Endometrial microvascular endothelial cells (primary cell): Measurements from ENCODE around the gene METRN. TPM values are rescaled to one million over a fixed set of nuclear protein-coding genes. Genes with fewer than 3 reads are reported as not detected.

Source experiments
- in situ Hi-C: cut with HindIII; loops from 2 replicates; pipeline ENCODE4 v1.10.0; 2017; ENCODE audit warnings: low sequenced_read_pairs, low pct_unique_long_range_greater_than_20kb; ENCODE audit errors: inconsistent ontology term
- total RNA-seq: library from RNA; depleted of rRNA; stranded (reverse); fragments of >200 nt; gene quantifications from one replicate; pipeline ENCODE4 v1.2.3, GENCODE V29; 2015; ENCODE audit errors: inconsistent ontology term

METRN gene
- total RNA-seq, 1 donor from 2014 or later, result 17.2 TPM

- in situ Hi-C loops, result no loop called here
These were observed 38.0 kb upstream of the METRN start for GRCh38 chr16:676913-677312.

DNA sequence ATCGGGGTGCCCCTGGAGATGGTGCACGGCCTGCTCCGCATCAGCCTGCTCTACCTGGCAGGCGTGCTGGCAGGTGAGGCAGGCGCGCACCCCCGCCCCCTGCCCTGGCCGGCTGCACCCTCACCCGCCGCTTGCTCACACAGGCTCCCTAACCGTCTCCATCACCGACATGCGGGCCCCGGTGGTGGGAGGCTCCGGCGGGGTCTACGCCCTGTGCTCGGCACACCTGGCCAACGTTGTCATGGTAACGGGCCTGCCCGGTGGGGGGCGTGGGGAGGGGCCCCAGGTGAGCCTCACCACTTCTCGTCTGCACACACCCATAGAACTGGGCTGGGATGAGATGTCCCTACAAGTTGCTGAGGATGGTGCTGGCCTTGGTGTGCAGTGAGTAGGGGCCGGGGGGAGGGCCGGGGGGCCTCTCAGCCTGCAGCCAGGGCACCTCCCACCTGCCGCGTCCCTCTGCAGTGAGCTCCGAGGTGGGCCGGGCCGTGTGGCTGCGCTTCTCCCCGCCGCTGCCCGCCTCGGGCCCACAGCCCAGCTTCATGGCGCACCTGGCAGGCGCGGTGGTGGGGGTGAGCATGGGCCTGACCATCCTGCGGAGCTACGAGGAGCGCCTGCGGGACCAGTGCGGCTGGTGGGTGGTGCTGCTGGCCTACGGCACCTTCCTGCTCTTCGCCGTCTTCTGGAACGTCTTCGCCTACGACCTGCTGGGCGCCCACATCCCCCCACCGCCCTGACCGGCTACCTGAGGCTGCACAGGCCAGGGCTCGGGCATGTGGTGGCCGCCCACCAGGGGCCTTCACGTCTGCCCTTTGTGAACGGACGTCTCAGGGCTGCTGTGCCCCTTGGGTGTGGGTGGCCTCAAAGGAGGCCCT, 37.4 kb upstream of the METRN start:
- in situ Hi-C loops, result no loop called here

DNA sequence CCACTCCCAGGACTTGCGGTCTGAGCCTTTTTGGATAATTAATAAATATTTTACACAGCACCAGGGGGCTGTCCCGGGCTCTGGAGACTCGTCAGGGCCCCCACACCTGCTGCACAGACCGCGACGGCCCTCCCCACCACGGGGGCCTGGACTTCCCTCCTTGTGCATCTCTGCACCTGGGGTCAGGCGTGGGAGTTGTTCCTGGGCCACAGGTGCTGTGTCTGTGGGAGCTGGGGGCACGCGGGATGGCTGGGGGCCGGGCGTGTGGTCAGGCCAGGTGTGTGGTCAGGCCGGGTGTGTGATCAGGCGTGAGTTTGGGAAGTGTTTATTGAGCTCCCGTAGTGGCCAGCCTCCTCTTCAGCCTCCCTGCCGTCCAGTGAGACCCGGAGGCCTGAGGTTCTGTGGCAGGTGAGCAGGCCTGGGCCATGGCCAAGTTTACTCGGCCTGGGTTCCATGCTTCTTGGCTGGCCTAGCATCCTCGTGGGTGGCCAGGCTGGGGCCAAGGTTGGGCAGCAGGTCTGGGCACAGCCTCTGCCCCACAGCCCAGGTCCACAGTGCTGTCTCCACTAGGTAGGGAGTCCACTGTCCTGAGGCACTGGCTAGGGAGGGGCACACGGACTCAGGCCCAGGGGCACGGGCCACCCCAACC, 36.6 kb upstream of the METRN start:
- in situ Hi-C loops, result no loop called here

GRCh38 chr16:678858-679813, 35.8 kb upstream of the METRN start:
- in situ Hi-C loops, result no loop called here

- in situ Hi-C loops, result no loop called here
These were observed 34.9 kb upstream of the METRN start, which contains the start of gene STUB1 for GRCh38 chr16:679814-680624. STUB1 (plus strand) TSS chr16:680410; CDS start chr16:680526, 116 bp downstream.

DNA sequence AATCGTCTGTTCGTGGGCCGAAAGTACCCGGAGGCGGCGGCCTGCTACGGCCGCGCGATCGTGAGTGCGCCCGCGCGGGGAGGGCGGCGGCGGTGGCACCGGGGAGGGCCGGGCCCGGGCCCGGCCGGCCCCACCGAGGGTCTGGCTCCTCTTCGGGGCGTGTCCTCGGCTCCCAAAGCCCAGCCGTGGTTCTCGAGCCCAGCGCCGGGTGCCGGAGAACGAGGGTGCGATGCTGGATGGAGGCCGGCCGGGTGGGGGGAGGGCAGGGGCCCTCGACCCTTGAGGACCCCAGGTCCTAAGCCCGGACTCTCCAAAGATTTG, 34.3 kb upstream of the METRN start:
- in situ Hi-C loops, result no loop called here

GRCh38 chr16:680967-681745, 33.8 kb upstream of the METRN start:
- in situ Hi-C loops, result no loop called here

- in situ Hi-C loops, result no loop called here
These were observed 33.0 kb upstream of the METRN start for GRCh38 chr16:681746-682427.

DNA sequence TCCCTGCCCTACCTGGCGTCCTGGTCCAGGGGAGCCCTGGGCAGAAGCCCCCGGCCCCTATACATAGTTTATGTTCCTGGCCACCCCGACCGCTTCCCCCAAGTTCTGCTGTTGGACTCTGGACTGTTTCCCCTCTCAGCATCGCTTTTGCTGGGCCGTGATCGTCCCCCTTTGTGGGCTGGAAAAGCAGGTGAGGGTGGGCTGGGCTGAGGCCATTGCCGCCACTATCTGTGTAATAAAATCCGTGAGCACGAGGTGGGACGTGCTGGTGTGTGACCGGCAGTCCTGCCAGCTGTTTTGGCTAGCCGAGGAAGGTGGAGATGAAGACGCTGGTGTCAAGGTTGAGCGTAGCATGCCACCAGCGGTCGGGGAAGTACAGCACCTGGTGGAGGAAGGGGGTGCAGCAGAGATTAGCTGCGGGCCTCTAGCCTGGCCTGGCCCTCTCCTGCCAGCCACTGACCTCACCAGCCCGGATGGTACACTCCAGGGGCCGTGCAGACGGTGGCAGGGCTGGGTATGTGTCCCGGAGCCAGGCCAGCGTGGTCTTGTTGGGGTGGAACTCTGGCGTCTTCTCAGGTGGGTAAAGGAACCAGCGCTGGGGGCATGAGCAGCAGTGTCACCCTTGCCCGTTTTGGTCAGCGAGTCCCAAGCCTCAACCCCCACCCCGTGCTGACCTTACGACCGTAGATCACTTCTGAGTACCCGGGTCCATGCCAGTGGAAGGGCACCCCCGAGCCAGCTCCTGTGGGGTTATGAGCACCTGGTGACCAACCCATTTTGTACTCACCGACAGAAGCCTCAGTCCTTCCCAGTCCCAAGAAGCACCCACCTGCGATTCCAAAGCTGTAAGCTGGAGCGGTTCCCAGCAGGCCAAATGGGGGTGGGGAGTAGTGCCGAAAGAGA, 32.2 kb upstream of the METRN start:
- in situ Hi-C loops, result no loop called here

DNA sequence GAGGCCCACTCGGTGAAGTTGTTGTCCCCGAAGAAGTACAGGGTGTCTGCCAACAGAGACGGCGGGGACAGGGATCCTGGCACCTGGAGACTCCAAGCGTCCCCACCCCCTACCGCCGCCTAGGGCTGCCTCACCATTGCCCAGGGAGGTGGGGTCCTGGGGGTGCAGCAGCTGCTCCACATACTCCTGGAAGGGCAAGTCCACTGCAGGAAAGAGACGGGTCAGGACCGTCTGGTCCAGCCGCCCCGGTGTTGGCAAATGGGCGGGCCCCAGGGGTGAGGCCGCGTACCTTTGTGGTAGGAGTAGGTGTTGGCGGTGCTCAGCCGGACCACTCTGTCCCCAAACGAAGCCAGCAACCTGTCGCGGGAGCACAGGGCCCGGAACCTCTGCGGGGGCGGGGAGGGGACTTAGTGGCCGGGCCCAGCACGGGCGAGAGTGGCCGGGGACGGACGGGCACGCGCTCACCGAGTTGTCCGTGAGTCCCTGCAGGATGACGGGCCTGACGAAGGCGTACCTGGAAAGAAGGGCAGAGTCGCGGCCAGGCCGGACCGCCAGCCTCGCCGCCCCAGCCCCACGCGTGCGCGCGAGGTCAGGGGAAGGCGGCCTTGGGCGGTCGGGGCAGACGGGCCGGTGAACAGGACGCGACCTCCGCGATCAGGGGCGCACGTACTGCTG, 31.4 kb upstream of the METRN start:
- in situ Hi-C loops, result no loop called here

DNA sequence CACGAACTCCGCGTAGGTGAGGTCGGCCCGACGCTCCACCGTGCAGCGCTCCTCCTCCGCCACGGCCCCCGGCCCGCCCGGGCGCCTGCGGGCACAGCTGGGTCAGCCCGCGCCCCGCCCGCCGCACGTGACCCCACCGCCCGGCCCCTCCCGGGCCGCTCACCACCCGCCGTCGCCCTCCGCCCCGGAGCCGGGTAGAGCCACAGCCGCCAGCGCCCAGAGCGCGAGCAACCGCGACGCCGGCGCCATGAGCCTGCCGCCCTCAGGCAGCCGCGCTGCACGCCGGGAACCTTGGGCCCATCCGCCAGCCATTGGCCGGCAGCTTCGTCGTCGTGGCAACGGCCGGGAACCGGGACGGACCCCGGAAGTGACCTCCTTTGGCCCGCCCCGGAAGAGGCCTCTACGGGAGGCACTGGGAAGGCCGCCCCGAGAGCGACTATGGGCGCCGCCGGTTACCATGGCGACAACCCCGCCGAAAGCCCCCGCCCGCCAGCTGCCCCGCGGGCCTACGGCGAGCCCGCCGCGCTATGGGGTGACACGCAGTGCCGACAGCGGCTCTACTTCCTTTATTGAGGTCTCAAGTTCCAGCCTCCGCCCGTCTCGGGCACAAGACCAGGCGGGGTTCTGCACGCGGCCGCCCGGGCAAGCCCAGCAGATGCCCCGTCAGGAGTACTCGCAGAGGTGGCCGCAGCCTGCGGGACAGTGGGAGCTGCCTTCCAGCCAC, 30.7 kb upstream of the METRN start, which contains the start of gene JMJD8:
JMJD8 (minus strand) TSS at position 264 of the 724 bp plus-strand sequence; CDS start at position 249, 15 bp downstream.
- in situ Hi-C loops, result no loop called here

- in situ Hi-C loops, result no loop called here
These were observed 29.8 kb upstream of the METRN start for GRCh38 chr16:684961-685696.

DNA sequence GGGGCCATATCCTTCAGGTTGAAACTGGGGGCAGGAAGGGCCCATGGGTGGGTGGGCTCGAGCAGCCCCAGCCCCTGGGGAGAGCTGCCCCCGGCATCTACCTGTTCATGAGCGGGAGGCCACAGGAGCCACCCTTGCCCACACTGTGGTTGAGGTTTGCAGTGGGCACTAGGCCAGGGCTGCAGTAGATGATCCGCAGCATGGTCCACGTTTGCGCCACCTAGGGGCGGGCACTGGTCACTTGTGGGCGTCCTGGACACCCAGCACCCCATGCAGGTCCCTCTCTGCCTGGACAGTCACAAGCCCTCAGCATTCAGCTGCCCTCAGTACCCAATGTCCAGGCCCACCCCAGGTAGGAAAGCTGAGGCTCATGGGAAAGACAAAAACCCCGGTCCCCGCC, 29.0 kb upstream of the METRN start:
- in situ Hi-C loops, result no loop called here

GRCh38 chr16:686459-687260, 28.3 kb upstream of the METRN start:
- in situ Hi-C loops, result no loop called here
